Measurements from ENCODE around the gene XRCC6.
"Not testable (repeated sequence)": the region's sequence is repeated elsewhere in the genome, so short reads cannot be mapped to it uniquely, and the experiment has no call there.

The XRCC6 gene

DNA sequence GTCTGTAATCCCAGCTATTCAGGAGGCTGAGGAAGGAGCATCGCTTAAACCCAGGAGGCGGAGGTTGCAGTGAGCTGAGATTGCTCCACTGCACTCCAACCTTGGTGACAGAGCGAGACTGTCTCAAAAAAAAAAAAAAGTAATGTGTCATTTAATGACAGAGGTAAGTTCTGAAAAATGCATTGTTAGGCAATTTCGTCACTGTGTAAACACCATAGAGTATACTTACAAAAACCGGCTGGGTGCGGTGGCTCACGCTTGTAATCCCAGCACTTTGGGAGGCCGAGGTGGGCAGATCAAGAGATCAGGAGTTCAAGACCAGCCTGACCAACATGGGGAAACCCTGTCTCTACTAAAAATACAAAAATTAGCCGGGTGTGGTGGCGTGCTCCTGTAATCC is 51.0 kb downstream of the XRCC6 start:
- peaks cover 31% of the 10 kb centered on the region for H3K36me3 Mint-ChIP-seq
- peak overlapping the region; percentile 49 for H3K27ac Mint-ChIP-seq
- CTCF ChIA-PET = interaction anchor here (1.0 kb wide), 1 partner anchor 25 kb away, joined by 3 read pairs; no protein-coding TSS in a partner anchor
- H3K4me1 Mint-ChIP-seq, H3K9me3 Mint-ChIP-seq, H3K4me3 Mint-ChIP-seq, H3K27me3 Mint-ChIP-seq, DNase-seq: not testable (repeated sequence)

DNA sequence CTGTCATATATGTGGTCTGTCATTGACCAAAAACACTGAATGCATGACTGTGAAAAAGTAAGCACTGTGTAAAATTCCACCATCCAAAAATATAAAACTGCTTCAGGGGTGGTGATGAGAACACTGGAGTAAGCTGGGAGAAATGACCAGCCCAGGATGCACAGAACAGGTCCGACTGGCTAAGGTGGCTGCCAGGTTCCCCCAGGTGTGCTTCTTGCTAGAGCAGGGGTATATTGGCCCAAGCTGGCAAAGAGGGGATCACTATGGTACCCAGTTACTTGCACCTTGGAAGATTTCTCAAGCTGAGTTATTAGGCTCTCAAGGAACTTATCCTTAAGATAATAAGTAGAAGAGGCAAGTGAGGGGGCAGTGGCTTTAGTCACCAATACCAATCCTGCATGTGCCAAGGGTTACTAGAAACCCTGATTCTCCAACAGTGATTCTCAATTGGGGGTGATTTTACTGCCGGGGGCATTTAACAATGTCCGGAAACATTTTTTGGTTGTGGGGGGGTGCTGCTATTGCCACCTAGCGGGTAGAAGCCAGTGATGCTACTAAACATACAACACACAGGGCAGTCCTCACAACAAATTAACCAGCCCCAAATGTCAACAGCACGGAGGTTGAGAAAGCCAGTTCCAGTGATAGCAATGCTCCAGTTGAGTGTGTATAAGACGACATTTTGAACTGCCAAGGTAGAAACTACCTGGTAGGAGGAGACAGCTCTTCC is 51.9 kb downstream of the XRCC6 start:
- Mint-ChIP-seq H3K27ac (no peak overlapping the region), H3K4me1 (no peaks in the 10 kb centered on the region), H3K4me3 (no peak overlapping the region), H3K36me3 (peaks cover 35% of the 10 kb centered on the region), H3K27me3 (no peaks in the 10 kb centered on the region), H3K9me3 (no peaks in the 10 kb centered on the region)
- CTCF ChIA-PET = no interaction called here
- no peak for DNase-seq

DNA sequence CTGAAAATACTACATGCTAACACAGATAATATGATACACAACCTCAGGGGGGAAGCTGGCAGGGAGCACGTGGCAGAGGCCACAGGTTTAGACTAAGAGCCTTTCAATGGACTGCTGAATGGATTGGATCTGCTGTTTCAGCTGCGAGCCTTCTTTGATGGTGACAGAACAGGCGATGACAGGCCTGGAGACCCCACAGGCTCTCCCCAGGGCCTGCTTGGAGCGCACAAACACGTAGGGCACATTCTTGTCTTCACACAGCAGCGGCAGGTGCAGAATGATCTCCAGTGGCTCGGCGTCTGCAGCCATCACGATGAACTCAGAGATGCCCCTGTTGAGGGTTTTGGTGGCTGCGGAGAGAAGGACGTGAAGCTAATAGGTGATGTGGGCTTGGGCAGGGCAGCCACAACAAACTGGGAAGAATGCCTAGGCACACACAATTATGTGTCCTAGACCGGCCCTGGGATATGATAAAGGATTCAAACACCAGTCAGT is 53.8 kb downstream of the XRCC6 start:
- CTCF ChIA-PET = no interaction called here
- H3K27me3 Mint-ChIP-seq = no peaks in the 10 kb centered on the region
- no peak overlapping the region for H3K27ac Mint-ChIP-seq
- H3K9me3 Mint-ChIP-seq = no peaks in the 10 kb centered on the region
- peaks cover 44% of the 10 kb centered on the region for H3K36me3 Mint-ChIP-seq
- no peaks in the 10 kb centered on the region for H3K4me1 Mint-ChIP-seq
- DNase-seq = no peak
- H3K4me3 Mint-ChIP-seq = no peak overlapping the region

DNA sequence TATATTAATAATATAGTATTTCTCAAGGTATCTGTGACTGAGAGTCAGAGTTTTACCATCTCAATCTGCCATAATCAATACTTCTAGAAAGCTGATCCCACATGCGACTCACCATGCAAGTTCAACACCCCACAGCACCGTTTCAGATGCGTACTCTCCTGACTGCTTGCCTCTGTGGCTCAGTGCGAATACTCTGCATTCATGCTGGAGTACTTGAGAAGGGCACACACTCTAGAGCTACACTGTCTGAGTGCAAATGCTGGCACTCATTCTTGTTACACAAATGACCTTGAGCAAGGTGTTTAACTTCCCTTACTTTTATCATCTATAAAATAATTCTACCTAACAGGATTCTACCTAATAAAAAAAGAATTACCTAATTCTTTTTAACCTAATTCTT is 55.0 kb downstream of the XRCC6 start:
- Mint-ChIP-seq H3K4me3 (no peak overlapping the region), H3K27ac (no peak overlapping the region), H3K27me3 (no peaks in the 10 kb centered on the region), H3K36me3 (peaks cover 46% of the 10 kb centered on the region), H3K4me1 (peaks cover 3% of the 10 kb centered on the region), H3K9me3 (no peaks in the 10 kb centered on the region)
- CTCF ChIA-PET = interaction anchor here (1.4 to 2.1 kb wide), 2 partner anchors 9 to 21 kb away, joined by 3 to 7 read pairs; no protein-coding TSS in a partner anchor
- no peak for DNase-seq

DNA sequence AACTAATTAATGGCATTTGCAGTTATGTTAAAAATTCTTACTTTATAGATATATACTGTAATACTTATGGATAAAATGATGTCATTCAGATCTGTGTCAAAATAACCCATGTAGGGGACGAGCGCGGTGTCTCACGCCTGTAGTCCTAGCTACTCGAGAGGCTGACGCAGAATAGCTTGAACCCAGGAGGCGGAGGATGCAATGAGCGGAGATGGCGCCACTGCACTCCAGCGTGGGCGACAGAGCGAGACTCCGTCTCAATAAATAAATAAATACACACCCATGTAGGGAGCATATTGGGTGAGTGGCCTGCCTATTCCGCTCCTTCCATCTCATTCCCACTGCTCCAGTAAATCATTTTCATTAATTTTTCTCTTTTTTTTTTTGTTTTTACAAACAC is 60.5 kb downstream of the XRCC6 start:
- peaks cover 27% of the 10 kb centered on the region for H3K36me3 Mint-ChIP-seq
- H3K4me1 Mint-ChIP-seq = peaks cover 20% of the 10 kb centered on the region
- CTCF ChIA-PET = no interaction called here
- H3K4me3 Mint-ChIP-seq = peak overlapping the region; percentile 98
- peak overlapping the region; percentile 95 for H3K27ac Mint-ChIP-seq
- no peaks in the 10 kb centered on the region for H3K9me3 Mint-ChIP-seq
- no peak for DNase-seq
- no peaks in the 10 kb centered on the region for H3K27me3 Mint-ChIP-seq

DNA sequence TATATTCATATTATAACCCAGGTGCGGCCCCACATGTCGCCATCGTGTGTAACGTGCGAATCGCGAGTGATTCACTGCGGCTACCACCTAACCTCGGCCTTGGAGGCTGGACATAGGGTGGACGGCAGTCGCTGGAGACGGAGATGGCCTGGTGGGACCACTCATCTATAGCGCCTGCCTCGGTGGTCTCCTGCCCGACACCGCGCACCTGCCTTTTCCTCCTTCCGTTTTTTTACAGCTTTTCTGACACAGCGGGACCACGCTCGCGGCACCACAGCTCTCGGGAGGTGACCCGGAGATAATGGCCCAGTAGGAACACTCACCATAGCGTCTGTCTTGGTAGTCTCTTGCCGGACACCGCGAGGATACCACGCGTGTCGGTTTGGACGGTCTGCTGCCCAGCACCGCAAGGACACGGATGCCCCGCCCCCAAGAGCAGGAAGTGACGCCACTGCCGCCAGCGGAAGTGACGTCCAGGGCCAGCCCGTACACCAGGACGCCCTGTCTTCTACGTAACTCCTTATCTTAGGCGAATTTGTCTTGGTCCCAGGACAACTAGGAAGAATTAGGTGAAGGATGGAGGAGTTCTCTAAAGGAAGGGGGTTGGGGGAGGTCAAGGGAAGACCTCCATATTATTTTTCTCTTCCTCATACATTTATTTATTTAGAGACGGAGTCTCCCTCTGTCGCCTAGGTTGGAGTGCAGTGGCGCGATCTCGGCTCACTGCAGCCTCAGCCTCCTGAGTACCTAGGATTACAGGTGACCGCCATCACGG is 61.1 kb downstream of the XRCC6 start:
- no peaks in the 10 kb centered on the region for H3K9me3 Mint-ChIP-seq
- H3K4me1 Mint-ChIP-seq = peaks cover 23% of the 10 kb centered on the region
- no peaks in the 10 kb centered on the region for H3K27me3 Mint-ChIP-seq
- peak overlapping the region; percentile 98 for H3K4me3 Mint-ChIP-seq
- CTCF ChIA-PET = no interaction called here
- peaks cover 24% of the 10 kb centered on the region for H3K36me3 Mint-ChIP-seq
- H3K27ac Mint-ChIP-seq = peak overlapping the region; percentile 95
- peak; percentile 90 for DNase-seq

DNA sequence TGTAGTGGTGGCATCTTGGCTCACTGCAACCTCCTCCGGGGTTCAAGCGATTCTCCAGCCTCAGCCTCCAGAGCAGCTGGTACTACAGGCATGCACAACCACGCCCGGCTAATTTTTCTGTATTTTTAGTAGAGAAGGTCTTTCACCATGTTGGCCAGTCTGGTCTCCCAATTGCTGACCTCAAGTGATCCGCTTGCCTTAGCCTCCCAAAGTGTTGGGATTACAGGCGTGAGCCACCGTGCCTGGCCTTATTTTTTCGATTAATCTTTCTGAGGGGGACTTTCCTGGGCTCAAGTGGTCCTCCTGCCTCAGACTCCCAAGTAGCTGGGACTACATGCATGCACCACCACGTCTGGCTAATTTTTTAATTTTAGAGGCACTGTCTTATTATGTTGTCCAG is 62.0 kb downstream of the XRCC6 start:
- H3K36me3 Mint-ChIP-seq = peaks cover 23% of the 10 kb centered on the region
- DNase-seq = no peak
- H3K9me3 Mint-ChIP-seq = no peaks in the 10 kb centered on the region
- H3K27me3 Mint-ChIP-seq = no peaks in the 10 kb centered on the region
- CTCF ChIA-PET = no interaction called here
- H3K4me1 Mint-ChIP-seq = peaks cover 31% of the 10 kb centered on the region
- peak overlapping the region; percentile 95 for H3K27ac Mint-ChIP-seq
- H3K4me3 Mint-ChIP-seq = peak overlapping the region; percentile 98

DNA sequence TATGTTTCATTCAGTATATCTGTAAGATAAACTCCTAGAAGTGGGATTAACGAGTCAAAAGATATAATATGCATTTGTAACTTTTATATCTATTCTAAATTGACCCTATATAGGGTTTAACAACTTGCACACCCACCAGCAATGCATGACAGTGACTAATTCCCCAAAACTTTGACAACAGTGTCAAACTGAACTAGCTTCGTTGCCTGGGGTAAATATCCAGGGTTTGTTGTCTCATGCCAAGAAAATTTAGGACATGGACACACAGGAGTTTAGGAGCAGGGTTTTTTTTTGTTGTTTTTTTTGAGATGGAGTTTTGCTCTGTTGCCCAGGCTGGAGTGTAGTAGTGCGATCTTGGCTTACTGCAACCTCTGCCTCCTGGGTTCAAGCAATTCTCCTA is 62.5 kb downstream of the XRCC6 start:
- no peak for DNase-seq
- H3K36me3 Mint-ChIP-seq = peaks cover 18% of the 10 kb centered on the region
- H3K27ac Mint-ChIP-seq = peak overlapping the region; percentile 95
- no peaks in the 10 kb centered on the region for H3K9me3 Mint-ChIP-seq
- H3K27me3 Mint-ChIP-seq = no peaks in the 10 kb centered on the region
- no peak overlapping the region for H3K4me3 Mint-ChIP-seq
- CTCF ChIA-PET = no interaction called here
- peaks cover 32% of the 10 kb centered on the region for H3K4me1 Mint-ChIP-seq

DNA sequence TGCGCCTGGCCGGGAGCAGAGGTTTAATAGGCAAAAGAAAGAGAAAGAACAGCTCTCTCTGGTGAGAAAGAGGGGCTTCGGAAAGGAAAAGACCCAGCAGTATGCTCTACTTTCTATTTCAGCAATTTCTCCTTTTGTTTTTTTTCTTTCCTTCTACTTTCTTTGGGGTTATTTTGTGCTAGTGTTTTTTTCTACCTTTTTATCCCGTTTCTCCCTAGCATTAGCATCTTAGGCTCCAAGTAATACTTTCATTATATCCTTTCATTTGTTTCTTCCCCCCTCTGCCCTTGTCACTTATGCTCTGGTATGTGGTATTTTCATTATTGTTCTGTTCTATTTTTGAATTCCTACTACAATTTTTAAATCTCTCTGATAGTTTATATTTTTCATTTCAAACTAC is 63.1 kb downstream of the XRCC6 start:
- H3K27me3 Mint-ChIP-seq = no peaks in the 10 kb centered on the region
- CTCF ChIA-PET = no interaction called here
- peak overlapping the region; percentile 60 for H3K27ac Mint-ChIP-seq
- no peak overlapping the region for H3K4me3 Mint-ChIP-seq
- DNase-seq = no peak
- peaks cover 19% of the 10 kb centered on the region for H3K36me3 Mint-ChIP-seq
- H3K4me1 Mint-ChIP-seq = peaks cover 36% of the 10 kb centered on the region
- H3K9me3 Mint-ChIP-seq = no peaks in the 10 kb centered on the region

DNA sequence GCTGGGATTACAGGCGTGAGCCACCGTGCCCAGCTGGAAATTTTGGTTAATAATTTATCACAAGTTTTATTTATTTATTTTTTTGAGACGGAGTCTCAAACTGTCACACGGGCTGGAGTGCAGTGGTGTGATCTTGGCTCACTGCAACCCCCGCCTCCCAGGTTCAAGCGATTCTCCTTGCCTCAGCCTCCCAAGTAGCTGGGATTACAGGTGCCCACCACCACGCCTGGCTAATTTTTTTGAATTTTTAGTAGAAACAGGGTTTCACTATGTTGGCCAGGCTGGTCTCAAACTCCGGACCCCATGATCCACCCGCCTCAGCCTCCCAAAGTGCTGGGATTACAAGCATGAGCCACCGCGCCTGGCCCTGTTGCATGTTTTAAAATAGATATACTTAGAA is 65.8 kb downstream of the XRCC6 start:
- Mint-ChIP-seq H3K4me1 (peaks cover 47% of the 10 kb centered on the region), H3K27ac (peak overlapping the region; percentile 99), H3K36me3 (peaks cover 16% of the 10 kb centered on the region), H3K4me3 (peak overlapping the region; percentile 96)
- H3K9me3 Mint-ChIP-seq, H3K27me3 Mint-ChIP-seq, DNase-seq: not testable (repeated sequence)
- CTCF ChIA-PET = interaction anchor here (2.4 to 4.0 kb wide), 2 partner anchors 11 to 20 kb away, joined by 8 to 25 read pairs; partner anchors contain the start of gene MEI1

DNA sequence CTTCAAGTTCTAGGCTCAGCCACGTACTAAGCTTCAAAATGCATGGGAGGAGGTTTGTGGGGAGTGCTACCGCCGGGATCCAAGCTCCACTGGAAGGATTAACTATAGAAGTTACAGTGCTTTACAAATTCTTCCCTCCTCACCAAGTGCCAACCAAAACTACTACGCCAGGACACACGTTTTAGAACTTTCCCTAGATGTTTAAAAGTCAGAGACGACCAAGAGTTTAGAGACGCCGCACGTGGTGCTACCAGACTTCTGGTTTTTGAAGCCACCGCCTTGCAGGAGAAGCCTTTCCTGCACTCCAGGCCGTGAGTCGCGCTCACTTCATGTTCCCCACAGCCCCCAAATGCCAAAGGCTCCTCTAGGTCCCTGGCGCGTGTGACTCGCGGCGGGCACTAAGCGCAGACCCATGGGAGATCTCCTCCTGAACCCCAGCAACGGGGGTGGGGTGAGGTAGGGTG is 66.8 kb downstream of the XRCC6 start:
- DNase-seq = peak; percentile 50
- peaks cover 41% of the 10 kb centered on the region for H3K4me1 Mint-ChIP-seq
- H3K27ac Mint-ChIP-seq = peak overlapping the region; percentile 99

DNA sequence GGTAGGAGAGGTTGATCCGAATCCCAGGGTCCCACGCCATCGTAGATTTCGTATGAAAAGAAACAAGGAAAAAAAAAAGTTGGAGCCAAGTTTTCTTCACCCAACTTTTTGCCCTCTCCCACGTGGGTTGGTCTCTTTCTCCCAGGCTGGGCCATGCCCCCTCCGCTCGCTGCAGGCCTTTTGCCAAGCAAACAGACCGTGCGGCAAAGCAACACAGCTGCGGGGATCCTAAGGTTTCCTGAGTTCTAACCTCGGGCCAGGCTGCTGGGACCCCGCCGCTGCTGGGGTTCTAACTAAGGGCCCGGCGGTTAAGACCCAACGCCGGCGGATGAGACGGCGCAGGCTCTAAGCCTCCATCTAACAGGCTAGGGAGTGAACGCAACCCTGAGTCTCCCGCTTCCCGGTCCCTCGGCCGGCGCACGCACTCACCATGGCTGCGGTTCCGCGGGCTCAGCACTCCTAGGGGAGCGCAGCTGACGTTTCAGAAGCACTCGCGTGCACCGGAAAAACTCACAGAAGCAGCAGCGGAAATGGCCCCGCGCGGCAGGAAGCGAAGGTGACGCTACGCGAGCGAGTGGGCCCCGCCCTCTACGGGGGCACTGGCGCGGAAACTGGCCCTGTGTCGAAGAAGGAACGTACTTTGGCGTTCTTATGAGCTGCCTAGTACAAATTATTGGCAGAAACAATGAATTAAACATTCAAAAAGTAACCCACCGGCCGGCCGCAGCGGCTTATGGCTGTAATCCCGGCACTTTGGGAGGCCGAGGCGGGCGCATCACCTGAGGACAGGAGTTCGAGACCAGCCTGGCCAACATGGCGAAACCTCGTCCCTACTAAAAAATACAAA is 67.5 kb downstream of the XRCC6 start, which contains the start of gene SNU13:
Gene SNU13, minus strand, starts transcription at position 503 of the 847 bp plus-strand sequence. Its CDS starts 71 bp downstream, at position 432.
- peak; percentile 96 for DNase-seq
- peaks cover 39% of the 10 kb centered on the region for H3K4me1 Mint-ChIP-seq
- H3K27me3 Mint-ChIP-seq = no peaks in the 10 kb centered on the region
- H3K9me3 Mint-ChIP-seq = no peaks in the 10 kb centered on the region
- peak within 1 kb of the TSS; percentile 99 for H3K27ac Mint-ChIP-seq
- CTCF ChIA-PET = interaction anchor here (0.6 to 4.0 kb wide), 4 partner anchors 9 to 252 kb away, joined by 3 to 25 read pairs (median 6); partner anchors contain the start of gene MEI1
- H3K4me3 Mint-ChIP-seq = peak within 1 kb of the TSS; percentile 96
- peaks cover 12% of the 10 kb centered on the region for H3K36me3 Mint-ChIP-seq

More for the DNA sequence above, 66.8 kb downstream of the XRCC6 start:
- H3K9me3 Mint-ChIP-seq = no peaks in the 10 kb centered on the region
- CTCF ChIA-PET = interaction anchor here (2.4 to 4.0 kb wide), 2 partner anchors 10 to 21 kb away, joined by 8 to 25 read pairs; partner anchors contain the start of gene MEI1
- no peaks in the 10 kb centered on the region for H3K27me3 Mint-ChIP-seq
- H3K36me3 Mint-ChIP-seq = peaks cover 12% of the 10 kb centered on the region
- peak overlapping the region; percentile 96 for H3K4me3 Mint-ChIP-seq

DNA sequence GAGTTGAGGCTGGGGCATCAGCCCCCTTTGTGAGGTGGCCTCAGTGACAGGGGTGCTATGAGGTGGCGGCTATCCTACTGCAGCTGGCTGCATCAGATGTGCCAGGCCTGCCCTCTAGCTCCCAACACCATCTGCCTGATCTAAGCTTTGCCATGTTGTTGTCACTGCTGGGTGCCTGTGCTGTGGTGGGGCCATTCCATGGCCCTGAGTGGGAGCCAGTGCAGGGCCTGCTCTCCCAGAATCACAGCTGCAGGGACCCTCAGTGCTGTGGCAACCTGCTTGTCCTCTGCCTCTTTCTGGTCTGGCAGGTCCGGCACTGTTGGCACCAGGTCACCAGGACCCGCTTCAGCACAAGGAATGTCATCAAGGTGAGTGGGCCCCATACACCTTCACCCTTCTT is 69.4 kb downstream of the XRCC6 start:
- peaks cover 37% of the 10 kb centered on the region for H3K4me1 Mint-ChIP-seq
- DNase-seq = no peak
- no peaks in the 10 kb centered on the region for H3K9me3 Mint-ChIP-seq
- H3K36me3 Mint-ChIP-seq = peaks cover 10% of the 10 kb centered on the region
- CTCF ChIA-PET = no interaction called here
- H3K27me3 Mint-ChIP-seq = no peaks in the 10 kb centered on the region
- H3K4me3 Mint-ChIP-seq = peak overlapping the region; percentile 96
- peak overlapping the region; percentile 99 for H3K27ac Mint-ChIP-seq

DNA sequence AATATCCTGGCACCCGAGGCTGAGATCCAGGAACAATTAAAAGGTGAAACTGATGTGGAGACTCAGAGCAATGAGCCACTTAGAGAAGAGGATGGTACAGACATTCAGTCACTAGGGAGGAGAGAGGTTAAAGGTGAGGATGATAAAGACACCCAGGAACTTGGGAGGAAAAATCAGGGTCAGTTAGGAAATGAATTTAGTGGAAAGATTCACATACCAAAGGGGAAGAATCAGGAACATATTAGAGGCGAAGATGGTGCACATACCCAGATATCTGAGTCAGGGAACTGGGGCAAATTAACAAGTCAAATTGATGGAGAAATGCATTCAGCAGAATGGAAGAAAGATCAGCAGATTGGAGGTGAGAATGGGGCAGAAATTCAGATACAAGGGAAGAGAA is 74.1 kb downstream of the XRCC6 start:
- H3K27ac Mint-ChIP-seq = no peak overlapping the region

More for the DNA sequence above, 74.1 kb downstream of the XRCC6 start:
- H3K4me3 Mint-ChIP-seq = no peak overlapping the region
- peaks cover 3% of the 10 kb centered on the region for H3K36me3 Mint-ChIP-seq
- DNase-seq = no peak
- CTCF ChIA-PET = no interaction called here
- H3K4me1 Mint-ChIP-seq = peaks cover 21% of the 10 kb centered on the region
- peaks cover 9% of the 10 kb centered on the region for H3K27me3 Mint-ChIP-seq
- no peaks in the 10 kb centered on the region for H3K9me3 Mint-ChIP-seq

Measured in activated naive CD4-positive, alpha-beta T cell treated with anti-CD3 and anti-CD28 coated beads, Interleukin-2, amount 10 ng/mL, durations not matched to agents 7 days and 5 days (primary cell).